ENCODE results near the gene ELN. TPM values are rescaled to one million over a fixed set of nuclear protein-coding genes. Genes with fewer than 3 reads are reported as not detected.

ELN gene
- total RNA-seq, 4 donors from 2014 or later = 5.3 to 14.8 (median 6.9) TPM

- no peak for ATAC-seq
- intact Hi-C loops (cut with DNase I; ENCODE audit: low total_unique reads) = no loop called here
Observed at GRCh38 chr7:73983437-73984164, 44.4 kb upstream of the ELN start.

GRCh38 chr7:73984481-73985205 lies 43.3 kb upstream of the ELN start:
- TF ChIP-seq, protein P1, sequence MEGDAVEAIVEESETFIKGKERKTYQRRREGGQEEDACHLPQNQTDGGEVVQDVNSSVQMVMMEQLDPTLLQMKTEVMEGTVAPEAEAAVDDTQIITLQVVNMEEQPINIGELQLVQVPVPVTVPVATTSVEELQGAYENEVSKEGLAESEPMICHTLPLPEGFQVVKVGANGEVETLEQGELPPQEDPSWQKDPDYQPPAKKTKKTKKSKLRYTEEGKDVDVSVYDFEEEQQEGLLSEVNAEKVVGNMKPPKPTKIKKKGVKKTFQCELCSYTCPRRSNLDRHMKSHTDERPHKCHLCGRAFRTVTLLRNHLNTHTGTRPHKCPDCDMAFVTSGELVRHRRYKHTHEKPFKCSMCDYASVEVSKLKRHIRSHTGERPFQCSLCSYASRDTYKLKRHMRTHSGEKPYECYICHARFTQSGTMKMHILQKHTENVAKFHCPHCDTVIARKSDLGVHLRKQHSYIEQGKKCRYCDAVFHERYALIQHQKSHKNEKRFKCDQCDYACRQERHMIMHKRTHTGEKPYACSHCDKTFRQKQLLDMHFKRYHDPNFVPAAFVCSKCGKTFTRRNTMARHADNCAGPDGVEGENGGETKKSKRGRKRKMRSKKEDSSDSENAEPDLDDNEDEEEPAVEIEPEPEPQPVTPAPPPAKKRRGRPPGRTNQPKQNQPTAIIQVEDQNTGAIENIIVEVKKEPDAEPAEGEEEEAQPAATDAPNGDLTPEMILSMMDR (IDR thresholded peaks at IDR 0.05 in 4 of 5, conservative IDR thresholded peaks at IDR 0.05 in 1 of 5) = no peak
- TF ChIP-seq POLR2A (IDR thresholded peaks at IDR 0.05) = no peak
- Histone ChIP-seq H3K27me3 (no peaks in the 10 kb centered on the region), H3K27ac (no peak overlapping the region), H3K9me3 (no peaks in the 10 kb centered on the region), H3K4me1 (peaks cover 0 to 4% of the 10 kb centered on the region in 2 donors), H3K36me3 (no peaks in the 10 kb centered on the region), H3K4me3 (no peak overlapping the region)
- intact Hi-C loops (cut with DNase I; ENCODE audit: low total_unique reads) = no loop called here
- DNase-seq (no peak), ATAC-seq (no peak)
- in situ Hi-C loops (cut with MboI; ENCODE audit: low sequenced_read_pairs in 4 of 4) = no loop called here

More at GRCh38 chr7:73983437-73984164, 44.4 kb upstream of the ELN start:
- Histone ChIP-seq H3K9me3 (no peaks in the 10 kb centered on the region), H3K36me3 (no peaks in the 10 kb centered on the region), H3K27ac (no peak overlapping the region), H3K4me1 (peaks cover 7 to 8% of the 10 kb centered on the region in 2 donors), H3K27me3 (no peaks in the 10 kb centered on the region), H3K4me3 (no peak overlapping the region)
- DNase-seq = no peak
- TF ChIP-seq POLR2A (IDR thresholded peaks at IDR 0.05) = no peak
- in situ Hi-C loops (cut with MboI; ENCODE audit: low sequenced_read_pairs in 4 of 4) = no loop called here

GRCh38 chr7:73985737-73986141 lies 42.2 kb upstream of the ELN start:
- intact Hi-C loops (cut with DNase I; ENCODE audit: low total_unique reads) = no loop called here
- H3K27me3 ChIP-seq = no peaks in the 10 kb centered on the region
- TF ChIP-seq, protein P1 (IDR thresholded peaks at IDR 0.05 in 4 of 5, conservative IDR thresholded peaks at IDR 0.05 in 1 of 5) = no peak
- no peak for TF ChIP-seq POLR2A (IDR thresholded peaks at IDR 0.05)
- DNase-seq (no peak), ATAC-seq (no peak)
- no peaks in the 10 kb centered on the region for H3K9me3 ChIP-seq
- in situ Hi-C loops (cut with MboI; ENCODE audit: low sequenced_read_pairs in 4 of 4) = no loop called here
- H3K4me1 ChIP-seq = peaks cover 0 to 3% of the 10 kb centered on the region in 2 donors
- no peaks in the 10 kb centered on the region for H3K36me3 ChIP-seq
- H3K27ac ChIP-seq = peak overlapping the region in 2 of 4 donors; percentile 23 to 47
- H3K4me3 ChIP-seq = no peak overlapping the region

DNA sequence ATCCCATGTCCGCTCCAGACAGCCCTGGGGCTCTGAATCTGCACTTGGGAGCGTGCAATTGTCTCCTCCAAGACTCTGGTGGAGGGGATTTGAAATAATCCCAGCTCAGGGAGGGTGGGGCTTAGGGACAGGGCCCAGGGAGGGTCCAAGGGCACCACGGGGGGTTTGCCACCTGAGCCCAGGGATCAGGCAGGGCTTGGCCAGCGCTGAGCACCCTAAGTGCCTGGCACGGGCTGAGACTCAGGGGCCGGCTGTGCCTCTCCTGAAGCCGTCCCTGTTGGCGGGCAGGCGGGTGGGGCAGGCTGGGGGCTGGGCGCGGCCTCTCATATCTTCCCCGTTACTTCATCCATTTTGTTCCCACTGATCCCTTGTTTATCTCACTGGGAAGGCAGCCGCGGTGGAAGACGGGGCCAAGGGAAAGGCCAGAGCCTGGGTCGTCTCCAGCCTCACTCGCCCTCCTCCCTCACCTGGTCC lies 41.8 kb upstream of the ELN start:
- Histone ChIP-seq H3K36me3 (no peaks in the 10 kb centered on the region), H3K27me3 (no peaks in the 10 kb centered on the region), H3K4me3 (no peak overlapping the region), H3K9me3 (no peaks in the 10 kb centered on the region), H3K27ac (peak overlapping the region in 2 of 4 donors; percentile 23 to 47), H3K4me1 (peaks cover 0 to 3% of the 10 kb centered on the region in 2 donors)
- DNase-seq (no peak), ATAC-seq (peak in 1 of 2 donors; percentile 54)
- TF ChIP-seq, protein P1 (IDR thresholded peaks at IDR 0.05 in 4 of 5, conservative IDR thresholded peaks at IDR 0.05 in 1 of 5) = no peak
- intact Hi-C loops (cut with DNase I; ENCODE audit: low total_unique reads) (no loop called here), in situ Hi-C loops (cut with MboI; ENCODE audit: low sequenced_read_pairs in 4 of 4) (no loop called here)

GRCh38 chr7:73987298-73987697 lies 40.7 kb upstream of the ELN start:
- Histone ChIP-seq H3K27ac (no peak overlapping the region), H3K4me1 (peaks cover 0 to 7% of the 10 kb centered on the region in 2 donors), H3K4me3 (no peak overlapping the region), H3K36me3 (no peaks in the 10 kb centered on the region), H3K27me3 (no peaks in the 10 kb centered on the region), H3K9me3 (no peaks in the 10 kb centered on the region)
- DNase-seq (no peak), ATAC-seq (no peak)
- intact Hi-C loops (cut with DNase I; ENCODE audit: low total_unique reads) = no loop called here
- in situ Hi-C loops (cut with MboI; ENCODE audit: low sequenced_read_pairs in 4 of 4) = no loop called here
- TF ChIP-seq, protein P1 (IDR thresholded peaks at IDR 0.05 in 4 of 5, conservative IDR thresholded peaks at IDR 0.05 in 1 of 5) = no peak
- TF ChIP-seq POLR2A (IDR thresholded peaks at IDR 0.05) = no peak
